Natural killer cell treated with Interleukin-12 subunit alpha and Interleukin-12 subunit beta and Interleukin-15 and Interleukin-18, amount 100 ng/mL, for 72 hours (primary cell): ENCODE results near the gene DNA2. TPM values are rescaled to one million over a fixed set of nuclear protein-coding genes. Genes with fewer than 3 reads are reported as not detected.
A peak's percentile ranks its signal among the peaks of the same experiment; 100 is the strongest.

ENCODE experiments used
- ATAC-seq, 2 donors: fragments of 150-1000 bp; cut with Tn5 transposase in 1 of 2; sonication (Bioruptor Pico), chemical (Tn5 transposase) in 1 of 2; 2 replicates each; pipeline ENCODE4 v1.10.0; 2021
- DNase-seq: peaks from one replicate; pipeline ENCODE4 v3.0.0; 2022; ENCODE audit warnings: low spot score
- H3K27ac Mint-ChIP-seq, 2 donors: 1 replicate in 1 of 2; 2 replicates in 1 of 2; pipeline ENCODE4 v1.8.0; 2022; ENCODE audit warnings: mixed read lengths in 2 of 2, mild to moderate bottlenecking in 1 of 2, moderate library complexity in 1 of 2
- H3K27me3 Mint-ChIP-seq, 2 donors: 1 replicate in 1 of 2; 2 replicates in 1 of 2; pipeline ENCODE4 v1.8.0; 2022; ENCODE audit warnings: mixed read lengths in 2 of 2
- H3K36me3 Mint-ChIP-seq: one replicate; pipeline ENCODE4 v1.8.0; 2022; ENCODE audit warnings: mixed read lengths
- H3K4me1 Mint-ChIP-seq, 2 donors: 1 replicate in 1 of 2; 2 replicates in 1 of 2; pipeline ENCODE4 v1.8.0; 2022; ENCODE audit warnings: low read depth in 2 of 2, mixed read lengths in 2 of 2, mild to moderate bottlenecking in 1 of 2
- H3K4me3 Mint-ChIP-seq: one replicate; pipeline ENCODE4 v1.8.0; 2022; ENCODE audit warnings: mixed read lengths
- H3K9me3 Mint-ChIP-seq: 2 replicates; pipeline ENCODE4 v1.8.0; 2022; ENCODE audit warnings: mixed read lengths
- total RNA-seq, 2 donors: library from RNA; stranded (reverse); gene quantifications; one replicate each; pipeline ENCODE4 v1.2.3, GENCODE V29; 2022

DNA2 gene
- total RNA-seq, 2 donors from 2014 or later: 25.8 to 69.0 TPM

- Mint-ChIP-seq H3K4me3 (no peak overlapping the region), H3K27ac (no peak overlapping the region), H3K27me3 (no peaks in the 10 kb centered on the region), H3K36me3 (no peaks in the 10 kb centered on the region), H3K4me1 (peaks cover 5 to 7% of the 10 kb centered on the region in 2 donors), H3K9me3 (no peaks in the 10 kb centered on the region)
- ATAC-seq (no peak), DNase-seq (no peak)
Measured at GRCh38 chr10:68428396-68429104, 43.2 kb downstream of the DNA2 start.

GRCh38 chr10:68424454-68425014, 47.2 kb downstream of the DNA2 start:
- no peaks in the 10 kb centered on the region for H3K27me3 Mint-ChIP-seq

DNA sequence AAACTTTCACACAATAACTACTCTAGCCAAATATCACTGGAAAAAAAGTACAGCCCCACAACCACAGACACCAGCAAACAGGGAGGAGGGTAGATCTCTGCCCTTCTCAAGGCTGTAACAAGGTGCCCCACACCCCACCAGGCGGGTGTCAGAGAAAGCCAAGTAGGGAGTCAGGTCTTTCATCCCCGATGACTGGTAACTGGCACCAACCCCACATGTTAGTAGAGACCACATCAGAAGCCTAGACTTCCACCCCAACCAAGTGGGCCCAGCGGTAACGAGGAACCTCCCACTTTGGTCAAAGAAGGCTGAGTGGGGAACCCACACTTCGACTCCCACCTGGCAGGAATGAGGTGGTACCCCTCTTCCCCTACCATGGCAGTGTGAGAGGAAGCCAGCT, 48.3 kb downstream of the DNA2 start:
- Mint-ChIP-seq H3K27me3 (no peaks in the 10 kb centered on the region), H3K9me3 (no peaks in the 10 kb centered on the region), H3K27ac (no peak overlapping the region), H3K36me3 (no peaks in the 10 kb centered on the region), H3K4me3 (no peak overlapping the region), H3K4me1 (peaks cover 9 to 11% of the 10 kb centered on the region in 2 donors)
- DNase-seq: no peak
- peak in 1 of 2 donors; percentile 61 for ATAC-seq

More at GRCh38 chr10:68424454-68425014, 47.2 kb downstream of the DNA2 start:
- Mint-ChIP-seq H3K36me3 (no peaks in the 10 kb centered on the region), H3K4me3 (no peak overlapping the region), H3K27ac (peak overlapping the region in 1 of 2 donors; percentile 66), H3K4me1 (peaks cover 9 to 11% of the 10 kb centered on the region in 2 donors), H3K9me3 (no peaks in the 10 kb centered on the region)
- DNase-seq (no peak), ATAC-seq (no peak)

- Mint-ChIP-seq H3K4me3 (no peak overlapping the region), H3K27me3 (no peaks in the 10 kb centered on the region), H3K27ac (no peak overlapping the region), H3K36me3 (peaks cover 6% of the 10 kb centered on the region), H3K4me1 (peaks cover 8 to 9% of the 10 kb centered on the region in 2 donors), H3K9me3 (no peaks in the 10 kb centered on the region)
- no peak for DNase-seq
- ATAC-seq: no peak
Measured at GRCh38 chr10:68419376-68419775, 52.4 kb downstream of the DNA2 start.

GRCh38 chr10:68408898-68409518, 62.8 kb downstream of the DNA2 start:
- H3K4me1 Mint-ChIP-seq: peaks cover 16 to 17% of the 10 kb centered on the region in 2 donors
- H3K9me3 Mint-ChIP-seq: no peaks in the 10 kb centered on the region
- H3K27me3 Mint-ChIP-seq: no peaks in the 10 kb centered on the region
- no peak overlapping the region for H3K4me3 Mint-ChIP-seq
- ATAC-seq: no peak
- no peak for DNase-seq
- H3K36me3 Mint-ChIP-seq: no peaks in the 10 kb centered on the region
- H3K27ac Mint-ChIP-seq: no peak overlapping the region

GRCh38 chr10:68406815-68407548, 64.8 kb downstream of the DNA2 start, which contains the start of gene RUFY2:
Gene RUFY2 (minus strand): TSS chr10:68407277. CDS start chr10:68407189, 88 bp downstream.
- no peaks in the 10 kb centered on the region for H3K27me3 Mint-ChIP-seq
- no peaks in the 10 kb centered on the region for H3K36me3 Mint-ChIP-seq
- peak within 1 kb of the TSS; percentile 89 for H3K4me3 Mint-ChIP-seq
- ATAC-seq (peak; percentile 98 to 99), DNase-seq (peak; percentile 85)
- H3K9me3 Mint-ChIP-seq: no peaks in the 10 kb centered on the region
- peaks cover 16 to 17% of the 10 kb centered on the region in 2 donors for H3K4me1 Mint-ChIP-seq
- H3K27ac Mint-ChIP-seq: peak within 1 kb of the TSS; percentile 62 to 81

DNA sequence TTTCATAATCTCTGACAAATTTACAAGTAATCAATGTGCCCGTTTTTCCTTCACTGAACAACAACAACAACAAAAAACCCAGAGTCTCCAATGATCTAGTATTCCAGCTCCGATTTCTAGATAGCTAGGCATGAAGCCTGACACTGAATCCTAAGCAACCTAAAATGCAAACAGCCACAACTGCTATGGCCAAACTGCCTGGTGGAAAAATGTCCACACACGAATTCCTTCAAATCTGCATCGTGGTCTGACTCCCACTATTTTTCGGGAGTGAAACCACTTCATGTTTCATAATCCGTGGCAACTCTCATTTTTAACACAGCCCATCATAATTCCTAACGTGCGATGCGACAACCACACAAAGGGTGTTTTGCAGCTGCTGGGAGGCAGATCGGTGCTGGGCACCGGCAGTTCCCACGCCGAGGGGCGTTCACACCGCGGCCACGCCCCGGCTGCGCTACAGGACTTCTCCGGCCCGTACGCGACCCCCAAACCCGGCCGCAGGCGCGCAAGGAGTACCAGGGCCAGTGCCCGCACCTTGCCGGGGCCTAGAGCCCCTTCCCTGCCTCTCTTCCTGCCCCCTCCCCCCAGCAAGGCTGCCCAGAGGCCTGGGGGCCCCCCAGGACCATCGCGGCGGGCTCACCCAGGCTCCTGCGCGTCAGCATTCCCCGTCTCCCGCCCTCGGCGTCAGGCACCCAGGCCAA, 65.5 kb downstream of the DNA2 start:
- peak; percentile 13 to 40 for ATAC-seq
- no peaks in the 10 kb centered on the region for H3K27me3 Mint-ChIP-seq
- no peak for DNase-seq
- H3K27ac Mint-ChIP-seq: peak overlapping the region; percentile 62 to 81
- H3K36me3 Mint-ChIP-seq: no peaks in the 10 kb centered on the region
- H3K4me1 Mint-ChIP-seq: peaks cover 16 to 17% of the 10 kb centered on the region in 2 donors
- H3K9me3 Mint-ChIP-seq: no peaks in the 10 kb centered on the region
- H3K4me3 Mint-ChIP-seq: peak overlapping the region; percentile 89

GRCh38 chr10:68403701-68404100, 68.1 kb downstream of the DNA2 start:
- no peaks in the 10 kb centered on the region for H3K36me3 Mint-ChIP-seq
- H3K27me3 Mint-ChIP-seq: no peaks in the 10 kb centered on the region
- H3K27ac Mint-ChIP-seq: no peak overlapping the region
- ATAC-seq (no peak), DNase-seq (no peak)
- H3K4me1 Mint-ChIP-seq: peaks cover 16 to 17% of the 10 kb centered on the region in 2 donors
- H3K9me3 Mint-ChIP-seq: no peaks in the 10 kb centered on the region
- H3K4me3 Mint-ChIP-seq: no peak overlapping the region

GRCh38 chr10:68402276-68402675, 69.5 kb downstream of the DNA2 start:
- H3K36me3 Mint-ChIP-seq: no peaks in the 10 kb centered on the region
- H3K27ac Mint-ChIP-seq: no peak overlapping the region
- ATAC-seq (no peak), DNase-seq (no peak)
- no peak overlapping the region for H3K4me3 Mint-ChIP-seq
- H3K27me3 Mint-ChIP-seq: no peaks in the 10 kb centered on the region
- H3K4me1 Mint-ChIP-seq: peaks cover 16 to 17% of the 10 kb centered on the region in 2 donors
- H3K9me3 Mint-ChIP-seq: no peaks in the 10 kb centered on the region

GRCh38 chr10:68397005-68397404, 74.8 kb downstream of the DNA2 start:
- Mint-ChIP-seq H3K4me1 (no peaks in the 10 kb centered on the region), H3K27me3 (no peaks in the 10 kb centered on the region), H3K9me3 (no peaks in the 10 kb centered on the region), H3K27ac (no peak overlapping the region), H3K4me3 (no peak overlapping the region), H3K36me3 (peaks cover 6% of the 10 kb centered on the region)
- ATAC-seq (no peak), DNase-seq (no peak)

DNA sequence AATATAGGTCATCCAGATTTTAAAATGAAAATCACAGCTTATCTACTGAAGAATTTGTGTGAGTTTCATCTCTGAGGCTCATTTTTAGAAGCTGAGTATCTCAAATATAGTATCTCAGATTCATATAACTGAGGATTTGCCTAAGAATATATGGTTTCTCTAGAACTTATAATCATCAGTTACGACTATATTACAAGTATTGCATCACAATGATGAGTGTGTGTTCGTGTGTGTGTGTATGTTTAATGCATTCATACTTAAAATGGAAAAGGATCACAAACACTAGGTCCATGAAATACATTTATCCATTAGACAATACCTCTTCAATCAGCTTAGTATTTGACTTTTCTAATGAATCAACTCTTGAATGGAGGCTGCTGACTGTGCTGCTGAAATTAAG, 86.0 kb downstream of the DNA2 start:
- peaks cover 11% of the 10 kb centered on the region for H3K36me3 Mint-ChIP-seq
- H3K4me3 Mint-ChIP-seq: no peak overlapping the region
- H3K27ac Mint-ChIP-seq: no peak overlapping the region
- no peak for DNase-seq
- H3K9me3 Mint-ChIP-seq: no peaks in the 10 kb centered on the region
- H3K4me1 Mint-ChIP-seq: no peaks in the 10 kb centered on the region
- ATAC-seq: no peak
- H3K27me3 Mint-ChIP-seq: no peaks in the 10 kb centered on the region

GRCh38 chr10:68371604-68372003, 100.2 kb downstream of the DNA2 start:
- H3K27ac Mint-ChIP-seq: no peak overlapping the region
- no peaks in the 10 kb centered on the region for H3K9me3 Mint-ChIP-seq
- peaks cover 22% of the 10 kb centered on the region for H3K36me3 Mint-ChIP-seq
- H3K4me3 Mint-ChIP-seq: no peak overlapping the region
- DNase-seq: no peak
- no peak for ATAC-seq
- H3K27me3 Mint-ChIP-seq: no peaks in the 10 kb centered on the region
- no peaks in the 10 kb centered on the region for H3K4me1 Mint-ChIP-seq

- ATAC-seq: no peak
- no peak for DNase-seq
- no peaks in the 10 kb centered on the region for H3K9me3 Mint-ChIP-seq
- H3K4me3 Mint-ChIP-seq: no peak overlapping the region
- no peaks in the 10 kb centered on the region for H3K27me3 Mint-ChIP-seq
- no peaks in the 10 kb centered on the region for H3K4me1 Mint-ChIP-seq
- H3K27ac Mint-ChIP-seq: no peak overlapping the region
- H3K36me3 Mint-ChIP-seq: peaks cover 19% of the 10 kb centered on the region
Measured at GRCh38 chr10:68367121-68367520, 104.7 kb downstream of the DNA2 start.
